Measurements from ENCODE around the gene THSD8.

The THSD8 gene

DNA sequence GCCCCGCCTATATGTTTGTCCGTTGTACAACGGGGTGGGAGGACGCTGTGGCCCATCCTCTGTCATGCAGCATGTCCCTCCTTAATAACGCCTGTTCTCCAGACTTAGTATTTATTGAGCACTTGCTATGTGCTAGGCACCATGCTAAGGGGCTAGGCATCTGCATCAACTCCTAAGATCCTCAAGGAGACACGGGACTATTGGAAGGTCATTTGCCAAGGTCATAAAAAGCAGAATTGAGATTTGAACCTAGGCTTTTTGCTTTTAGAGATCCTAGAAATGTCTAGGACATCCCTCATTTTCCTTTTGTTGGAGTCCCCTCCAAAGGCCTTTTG is 34.6 kb downstream of the THSD8 start:
- no peak for TF ChIP-seq Cebpa-rat (IDR thresholded peaks at IDR 0.05)
- no peak overlapping the region for H3K27ac ChIP-seq
- peaks cover 0 to 12% (median 0%) of the 10 kb centered on the region in 11 experiments; a peak in 6 of 22 replicates for H3K9me3 ChIP-seq (replicated peaks in 1 of 11)
- H3K27me3 ChIP-seq, result peaks cover 98 to 100% (median 99%) of the 10 kb centered on the region in 11 experiments
- H4K20me1 ChIP-seq, result peaks cover 0 to 60% (median 23%) of the 10 kb centered on the region in 11 experiments; a peak in 16 of 22 replicates
- no peak overlapping the region for H3K9ac ChIP-seq
- H3K4me1 ChIP-seq, result peaks cover 16 to 67% (median 57%) of the 10 kb centered on the region in 10 experiments
- H3K4me2 ChIP-seq, result peak overlapping the region in 8 of 11 experiments; percentile 24 to 99 (median 94); a peak in 9 of 22 replicates
- 0 out of 20 replicates have a peak overlapping the region, but pooled peaks of 1 of the 10 experiments have one; percentile 19 for H3K4me3 ChIP-seq
- H3K36me3 ChIP-seq, result no peaks in the 10 kb centered on the region

DNA sequence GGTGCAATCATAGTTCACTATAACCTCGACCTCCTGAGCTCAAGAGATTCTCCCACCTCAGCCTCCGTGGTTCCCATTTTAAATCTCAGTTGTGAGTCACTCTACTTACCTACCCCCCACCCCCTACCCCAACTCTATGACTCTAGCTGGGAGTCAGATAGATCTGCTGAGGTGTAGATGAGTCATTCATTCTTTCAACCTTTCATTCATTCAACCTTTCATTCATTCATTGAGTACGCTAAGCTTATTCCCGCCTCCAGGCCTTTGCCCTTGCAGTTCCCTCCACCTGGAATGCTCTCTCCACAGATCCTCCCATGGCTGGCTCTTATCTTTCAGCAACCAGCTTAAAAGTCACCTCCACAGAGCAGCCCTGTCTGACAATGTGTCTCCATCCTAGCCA is 35.4 kb downstream of the THSD8 start:
- Histone ChIP-seq H3K27ac (no peak overlapping the region), H3K4me1 (peaks cover 16 to 70% (median 59%) of the 10 kb centered on the region in 10 experiments), H4K20me1 (peaks cover 0 to 63% (median 21%) of the 10 kb centered on the region in 11 experiments; a peak in 16 of 22 replicates), H3K4me3 (no peak overlapping the region), H3K36me3 (no peaks in the 10 kb centered on the region), H3K9me3 (replicated peaks in 1 of 11) (peaks cover 0 to 12% (median 0%) of the 10 kb centered on the region in 11 experiments; a peak in 6 of 22 replicates), H3K27me3 (peaks cover 95 to 100% (median 98%) of the 10 kb centered on the region in 11 experiments), H3K4me2 (no peak overlapping the region), H3K9ac (no peak overlapping the region)
- no peak for TF ChIP-seq Cebpa-rat (IDR thresholded peaks at IDR 0.05)

DNA sequence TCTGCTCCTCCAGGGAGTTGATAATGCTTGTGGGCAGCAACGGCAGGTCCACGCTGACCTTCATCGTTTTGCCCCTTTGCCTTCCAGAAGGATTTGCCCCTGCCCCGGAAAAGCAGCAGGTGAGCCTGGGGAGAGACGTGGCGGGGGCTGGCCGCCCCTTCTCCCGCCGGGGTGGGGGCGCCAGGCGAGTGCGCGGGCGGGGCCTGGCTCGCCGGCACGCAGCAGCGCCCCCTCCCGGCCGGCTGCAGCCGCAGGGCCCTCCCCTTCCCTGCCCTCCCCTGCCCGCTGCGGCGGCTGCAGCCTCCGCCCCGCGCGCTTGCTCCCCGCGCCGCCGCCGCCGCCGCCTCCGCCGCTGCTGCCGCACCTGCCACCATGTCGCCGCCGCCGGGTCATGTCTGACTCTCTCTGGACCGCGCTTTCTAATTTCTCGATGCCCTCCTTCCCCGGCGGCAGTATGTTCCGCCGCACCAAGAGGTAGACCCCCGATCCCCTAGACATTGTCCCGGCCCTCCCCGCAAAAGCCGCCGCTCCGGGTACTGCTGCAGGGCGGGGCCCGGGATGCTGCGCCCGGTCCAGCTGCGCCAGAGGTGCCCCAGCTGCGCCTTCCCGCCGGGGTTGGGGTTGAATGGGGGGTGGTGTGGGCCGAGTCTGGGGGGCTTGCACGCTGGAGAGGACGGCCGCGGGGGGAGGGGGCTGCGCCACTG is 36.5 kb downstream of the THSD8 start, which contains the start of gene MAST1:
MAST1 (plus strand) TSS at position 334 of the 704 bp plus-strand sequence; CDS start at position 392, 58 bp downstream.
- Histone ChIP-seq H3K27me3 (peaks cover 84 to 99% (median 94%) of the 10 kb centered on the region in 11 experiments), H3K9ac (peak within 1 kb of the TSS in 10 of 11 experiments; percentile 15 to 66 (median 48); a peak in 12 of 22 replicates), H4K20me1 (peaks cover 0 to 55% (median 14%) of the 10 kb centered on the region in 11 experiments; a peak in 16 of 22 replicates), H3K9me3 (replicated peaks in 1 of 11) (peaks cover 0 to 12% (median 0%) of the 10 kb centered on the region in 11 experiments; a peak in 6 of 22 replicates), H3K4me2 (peak within 1 kb of the TSS; percentile 78 to 93 (median 88)), H3K4me1 (peaks cover 6 to 62% (median 51%) of the 10 kb centered on the region in 10 experiments), H3K36me3 (no peaks in the 10 kb centered on the region), H3K27ac (peak within 1 kb of the TSS in 2 of 11 experiments; percentile 14 to 16; a peak in 2 of 22 replicates), H3K4me3 (peak within 1 kb of the TSS; percentile 50 to 70 (median 59))
- TF ChIP-seq Cebpa-rat (IDR thresholded peaks at IDR 0.05), result no peak

DNA sequence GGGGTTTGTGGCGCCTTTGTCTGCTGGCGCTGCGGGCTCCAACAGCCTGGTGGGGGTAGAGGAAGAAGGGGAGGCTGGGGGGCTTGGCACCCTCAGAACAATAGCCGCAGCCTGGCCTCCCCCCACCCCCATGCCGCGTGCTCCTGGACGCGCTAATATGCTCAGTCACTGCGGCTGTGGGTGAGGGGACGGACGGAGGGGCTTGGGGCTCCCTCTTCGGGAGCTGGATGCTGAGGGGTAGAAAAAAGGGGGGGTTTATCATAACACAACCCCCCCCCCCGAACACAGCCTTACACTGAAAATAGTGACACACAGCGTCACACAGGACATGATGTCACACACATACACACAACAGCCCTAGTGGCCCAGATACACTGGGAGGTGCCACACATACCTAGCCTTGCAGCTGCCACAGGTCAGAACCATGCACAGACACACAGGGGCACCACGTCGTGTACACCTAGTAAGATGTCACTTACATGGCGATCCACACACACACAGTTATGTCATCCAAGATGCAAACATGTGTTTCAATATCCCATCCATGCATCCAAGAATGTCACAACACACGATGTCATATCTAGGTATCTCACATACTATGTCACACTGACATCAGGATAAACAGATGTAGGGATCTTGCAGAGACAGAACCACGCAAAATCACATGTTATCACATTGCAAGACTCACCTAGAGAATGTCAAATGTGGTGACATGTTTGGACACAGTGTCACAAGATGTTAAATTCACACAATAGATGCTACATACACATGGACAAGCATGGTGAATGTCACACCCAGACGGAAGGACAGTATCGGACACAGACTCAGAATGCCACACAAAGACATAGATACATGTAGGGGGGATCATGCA is 37.3 kb downstream of the THSD8 start:
- Histone ChIP-seq H3K36me3 (no peaks in the 10 kb centered on the region), H3K9me3 (replicated peaks in 1 of 11) (peaks cover 0 to 12% (median 0%) of the 10 kb centered on the region in 11 experiments; a peak in 6 of 22 replicates), H3K4me2 (peak overlapping the region; percentile 78 to 93 (median 88); a peak in 21 of 22 replicates), H3K27ac (peak overlapping the region in 2 of 11 experiments; percentile 14 to 16; a peak in 2 of 22 replicates), H3K9ac (peak overlapping the region in 7 of 11 experiments; percentile 23 to 66 (median 54); a peak in 9 of 22 replicates), H4K20me1 (peaks cover 0 to 52% (median 10%) of the 10 kb centered on the region in 11 experiments; a peak in 15 of 22 replicates), H3K27me3 (peaks cover 77 to 96% (median 90%) of the 10 kb centered on the region in 11 experiments), H3K4me3 (peak overlapping the region; percentile 50 to 70 (median 59)), H3K4me1 (peaks cover 3 to 58% (median 47%) of the 10 kb centered on the region in 10 experiments; a peak in 19 of 20 replicates)
- TF ChIP-seq Cebpa-rat (IDR thresholded peaks at IDR 0.05), result no peak

DNA sequence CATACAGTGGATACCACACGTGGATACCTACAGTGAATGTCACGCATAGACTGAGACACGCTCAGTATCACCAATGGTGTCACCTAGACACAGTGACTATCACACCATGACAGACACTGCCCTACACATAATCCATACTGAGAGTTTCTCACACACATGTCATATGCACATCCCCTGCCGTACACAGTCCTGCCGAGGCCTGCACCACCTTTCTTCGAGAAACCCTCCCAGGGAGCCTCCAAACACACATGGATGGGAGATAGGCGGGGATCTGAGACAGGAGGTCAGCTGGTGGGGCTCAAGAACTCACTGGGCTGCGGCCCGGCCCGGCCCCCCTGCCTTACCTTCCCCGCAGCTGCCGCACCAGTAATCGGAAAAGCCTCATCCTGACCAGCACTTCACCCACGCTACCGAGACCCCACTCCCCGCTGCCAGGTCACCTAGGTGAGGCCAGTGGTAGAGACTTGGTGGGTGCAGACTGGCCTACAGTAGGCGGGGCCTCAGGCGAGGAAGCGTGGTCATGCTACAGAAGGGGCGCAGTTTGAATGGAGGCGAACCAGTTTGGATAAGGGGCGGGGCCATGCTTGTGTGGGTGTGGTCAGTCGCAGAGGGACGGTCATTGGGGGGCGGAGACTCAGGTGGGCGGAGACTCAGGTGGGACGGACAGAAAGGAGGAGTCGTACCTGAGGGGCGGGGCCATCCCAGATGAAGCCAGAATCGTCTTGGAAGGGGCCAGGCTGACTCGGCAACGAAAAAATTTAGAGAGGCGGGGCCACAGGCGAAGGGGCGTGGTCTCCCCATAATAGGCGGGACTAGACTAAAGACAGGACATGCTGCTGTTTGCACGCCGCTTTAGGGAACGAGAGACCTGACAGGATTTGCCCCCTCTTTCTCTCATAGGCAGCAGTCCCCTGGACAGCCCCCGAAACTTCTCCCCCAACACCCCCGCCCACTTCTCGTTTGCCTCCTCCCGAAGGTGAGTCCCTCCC is 38.5 kb downstream of the THSD8 start:
- H4K20me1 ChIP-seq, result peaks cover 0 to 40% (median 0%) of the 10 kb centered on the region in 11 experiments; a peak in 8 of 22 replicates
- H3K27ac ChIP-seq, result no peak overlapping the region
- H3K4me3 ChIP-seq, result peak overlapping the region in 2 of 10 experiments; percentile 5 to 27; a peak in 2 of 20 replicates
- peak overlapping the region; percentile 44 to 70 (median 61); a peak in 19 of 22 replicates for H3K4me2 ChIP-seq
- peaks cover 65 to 96% (median 80%) of the 10 kb centered on the region in 11 experiments for H3K27me3 ChIP-seq
- peaks cover 0 to 46% (median 36%) of the 10 kb centered on the region in 10 experiments; a peak in 16 of 20 replicates for H3K4me1 ChIP-seq
- no peaks in the 10 kb centered on the region for H3K36me3 ChIP-seq
- H3K9ac ChIP-seq, result no peak overlapping the region
- H3K9me3 ChIP-seq (replicated peaks in 1 of 11), result peaks cover 0 to 7% (median 0%) of the 10 kb centered on the region in 11 experiments; a peak in 4 of 22 replicates
- TF ChIP-seq Cebpa-rat (IDR thresholded peaks at IDR 0.05), result no peak

DNA sequence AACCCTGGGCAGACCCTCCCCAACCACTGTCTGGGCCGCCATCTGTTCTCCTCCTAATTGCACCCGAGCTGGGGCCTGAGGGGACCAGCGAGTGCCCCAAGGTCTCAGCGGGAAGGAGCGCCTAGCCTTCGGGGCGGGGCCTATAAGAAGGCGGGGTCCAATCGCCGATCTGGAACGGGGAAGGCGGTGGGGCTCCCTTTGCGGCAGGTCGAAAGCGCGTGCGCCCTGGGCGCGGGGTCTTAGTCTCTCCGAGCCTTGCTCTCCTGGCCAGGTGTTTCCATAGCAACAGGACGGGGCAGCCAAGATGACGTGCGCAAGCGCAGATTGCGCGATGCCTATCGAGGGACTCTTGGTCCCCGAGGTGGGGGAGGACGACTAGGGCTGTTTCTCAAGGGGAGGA is 39.2 kb downstream of the THSD8 start:
- H3K4me1 ChIP-seq, result peaks cover 0 to 39% (median 29%) of the 10 kb centered on the region in 10 experiments; a peak in 16 of 20 replicates
- peaks cover 0 to 39% (median 0%) of the 10 kb centered on the region in 11 experiments; a peak in 8 of 22 replicates for H4K20me1 ChIP-seq
- peak overlapping the region; percentile 14 to 70 (median 61); a peak in 20 of 22 replicates for H3K4me2 ChIP-seq
- H3K9ac ChIP-seq, result no peak overlapping the region; a peak in 1 of 22 replicates
- no peak for TF ChIP-seq Cebpa-rat (IDR thresholded peaks at IDR 0.05)
- H3K4me3 ChIP-seq, result peak overlapping the region in 2 of 10 experiments; percentile 5 to 27; a peak in 2 of 20 replicates
- H3K36me3 ChIP-seq, result no peaks in the 10 kb centered on the region
- peaks cover 62 to 96% (median 78%) of the 10 kb centered on the region in 11 experiments for H3K27me3 ChIP-seq
- H3K9me3 ChIP-seq (replicated peaks in 1 of 11), result peaks cover 0 to 5% (median 0%) of the 10 kb centered on the region in 11 experiments; a peak in 3 of 22 replicates
- H3K27ac ChIP-seq, result no peak overlapping the region

DNA sequence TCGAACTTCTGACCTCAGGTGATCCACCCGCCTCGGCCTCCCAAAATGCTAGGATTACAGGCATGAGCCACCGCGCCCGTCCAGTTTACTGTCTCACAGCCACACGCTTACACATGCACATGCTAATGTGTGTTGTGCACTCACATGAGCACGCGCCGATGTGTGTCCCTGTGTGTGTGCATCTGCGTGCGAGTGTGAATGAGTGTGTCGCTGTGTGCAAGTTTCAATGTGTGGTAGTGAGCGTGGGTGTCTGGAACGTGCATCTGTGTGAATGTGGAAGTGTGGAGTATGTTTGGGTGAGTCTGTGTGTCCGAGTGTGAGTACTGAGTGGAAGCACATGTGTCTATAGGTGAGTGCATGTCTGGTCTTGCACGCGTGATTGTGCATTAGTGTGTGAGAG is 40.6 kb downstream of the THSD8 start:
- TF ChIP-seq Cebpa-rat (IDR thresholded peaks at IDR 0.05), result no peak
- Histone ChIP-seq H3K9me3 (replicated peaks in 1 of 11) (peaks cover 0 to 5% (median 0%) of the 10 kb centered on the region in 11 experiments; a peak in 3 of 22 replicates), H4K20me1 (peaks cover 0 to 35% (median 0%) of the 10 kb centered on the region in 11 experiments; a peak in 7 of 22 replicates), H3K27me3 (peaks cover 62 to 96% (median 78%) of the 10 kb centered on the region in 11 experiments), H3K9ac (no peak overlapping the region), H3K36me3 (no peaks in the 10 kb centered on the region), H3K4me1 (peaks cover 4 to 40% (median 29%) of the 10 kb centered on the region in 10 experiments; a peak in 17 of 20 replicates), H3K27ac (no peak overlapping the region), H3K4me3 (no peak overlapping the region), H3K4me2 (no peak overlapping the region)

Data from BLaER1 treated with 17β-estradiol and CSF1 and Interleukin-3, amounts not matched to agents 10 nM and 100 nM (cell line).